SHP77 treated with DMSO at 0.1 percent for 48 hours (cell line): ENCODE results near the gene SLC37A2.
"Not testable (repeated sequence)": the region's sequence is repeated elsewhere in the genome, so short reads cannot be mapped to it uniquely, and the experiment has no call there.

Experiments
- DNase-seq: peaks from one replicate; lab custom pipeline; 2025; lab: John Stamatoyannopoulos, UW

SLC37A2 gene

GRCh38 chr11:125084761-125085231, 21.7 kb downstream of the SLC37A2 start:
- no peak for DNase-seq

- DNase-seq, result no peak
Measured at GRCh38 chr11:125085301-125086081, 22.4 kb downstream of the SLC37A2 start.

GRCh38 chr11:125086633-125087296, 23.7 kb downstream of the SLC37A2 start:
- no peak for DNase-seq

GRCh38 chr11:125088123-125088522, 25.0 kb downstream of the SLC37A2 start:
- DNase-seq, result no peak

GRCh38 chr11:125088576-125089455, 25.7 kb downstream of the SLC37A2 start:
- no peak for DNase-seq

GRCh38 chr11:125089481-125089880, 26.4 kb downstream of the SLC37A2 start:
- not testable (repeated sequence) for DNase-seq

GRCh38 chr11:125090151-125090550, 27.0 kb downstream of the SLC37A2 start:
- DNase-seq, result not testable (repeated sequence)

- no peak for DNase-seq
Measured at GRCh38 chr11:125090816-125091215, 27.7 kb downstream of the SLC37A2 start.

- DNase-seq, result no peak
Measured at GRCh38 chr11:125091247-125091876, 28.3 kb downstream of the SLC37A2 start.

GRCh38 chr11:125091877-125092664, 29.0 kb downstream of the SLC37A2 start:
- no peak for DNase-seq

GRCh38 chr11:125092669-125093068, 29.6 kb downstream of the SLC37A2 start:
- DNase-seq, result no peak

GRCh38 chr11:125093502-125093901, 30.4 kb downstream of the SLC37A2 start:
- no peak for DNase-seq

- no peak for DNase-seq
Measured at GRCh38 chr11:125094731-125095130, 31.6 kb downstream of the SLC37A2 start.

GRCh38 chr11:125100136-125100535, 37.0 kb downstream of the SLC37A2 start:
- no peak for DNase-seq

- DNase-seq, result no peak
Measured at GRCh38 chr11:125101596-125101995, 38.5 kb downstream of the SLC37A2 start.

GRCh38 chr11:125102025-125102424, 38.9 kb downstream of the SLC37A2 start:
- DNase-seq, result no peak

GRCh38 chr11:125102510-125102909, 39.4 kb downstream of the SLC37A2 start:
- no peak for DNase-seq

GRCh38 chr11:125105926-125106325, 42.8 kb downstream of the SLC37A2 start:
- DNase-seq, result no peak

- DNase-seq, result no peak
Measured at GRCh38 chr11:125108469-125108868, 45.4 kb downstream of the SLC37A2 start.

GRCh38 chr11:125110506-125110905, 47.4 kb downstream of the SLC37A2 start:
- no peak for DNase-seq

GRCh38 chr11:125111001-125111342, 47.9 kb downstream of the SLC37A2 start:
- DNase-seq, result peak; percentile 29
